ENCODE results near the gene ZNF362.

DNA sequence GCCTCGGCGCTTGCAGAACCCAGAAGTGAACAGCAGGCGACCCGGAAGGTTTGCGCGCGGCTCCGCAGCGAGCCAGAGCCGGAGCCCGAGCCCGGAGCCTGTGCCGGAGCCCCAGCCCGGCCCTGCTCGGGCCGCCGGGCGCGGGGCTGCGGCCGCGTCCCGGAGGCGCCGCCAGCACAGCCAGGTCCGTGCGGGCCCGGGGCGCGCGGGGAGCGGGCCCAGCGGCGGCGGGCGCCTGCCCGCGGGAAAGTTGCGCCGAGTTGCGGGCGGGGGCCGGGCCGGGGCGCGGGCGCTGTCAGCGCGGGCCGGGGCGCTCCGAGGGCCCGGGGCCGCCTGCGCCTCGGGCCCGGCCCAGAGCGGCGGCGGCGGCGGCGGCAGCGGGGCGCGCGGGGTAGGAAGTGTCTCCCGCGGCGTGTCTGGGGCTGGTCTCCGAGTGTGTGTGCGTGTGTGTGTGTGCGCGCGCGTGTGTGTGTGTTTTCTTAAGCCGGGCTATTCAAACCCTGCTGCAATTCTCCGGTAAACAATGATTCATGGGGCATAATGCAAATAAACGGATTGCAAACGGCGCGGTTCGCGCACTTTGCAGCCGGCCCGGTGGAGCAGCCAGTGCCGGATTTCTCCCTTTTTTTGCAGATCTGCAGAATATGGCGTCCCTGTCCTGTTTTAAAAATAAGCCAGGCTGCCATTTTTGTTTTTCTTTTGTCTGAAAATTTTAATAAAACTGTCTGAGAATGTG, at the start of gene ZNF362:
- TF ChIP-seq, protein P1, sequence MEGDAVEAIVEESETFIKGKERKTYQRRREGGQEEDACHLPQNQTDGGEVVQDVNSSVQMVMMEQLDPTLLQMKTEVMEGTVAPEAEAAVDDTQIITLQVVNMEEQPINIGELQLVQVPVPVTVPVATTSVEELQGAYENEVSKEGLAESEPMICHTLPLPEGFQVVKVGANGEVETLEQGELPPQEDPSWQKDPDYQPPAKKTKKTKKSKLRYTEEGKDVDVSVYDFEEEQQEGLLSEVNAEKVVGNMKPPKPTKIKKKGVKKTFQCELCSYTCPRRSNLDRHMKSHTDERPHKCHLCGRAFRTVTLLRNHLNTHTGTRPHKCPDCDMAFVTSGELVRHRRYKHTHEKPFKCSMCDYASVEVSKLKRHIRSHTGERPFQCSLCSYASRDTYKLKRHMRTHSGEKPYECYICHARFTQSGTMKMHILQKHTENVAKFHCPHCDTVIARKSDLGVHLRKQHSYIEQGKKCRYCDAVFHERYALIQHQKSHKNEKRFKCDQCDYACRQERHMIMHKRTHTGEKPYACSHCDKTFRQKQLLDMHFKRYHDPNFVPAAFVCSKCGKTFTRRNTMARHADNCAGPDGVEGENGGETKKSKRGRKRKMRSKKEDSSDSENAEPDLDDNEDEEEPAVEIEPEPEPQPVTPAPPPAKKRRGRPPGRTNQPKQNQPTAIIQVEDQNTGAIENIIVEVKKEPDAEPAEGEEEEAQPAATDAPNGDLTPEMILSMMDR (IDR thresholded peaks at IDR 0.05; ENCODE audit: borderline replicate concordance, extremely low read depth, low read length, poor library complexity, severe bottlenecking), result no peak
- no peak for TF ChIP-seq EZH2 (IDR thresholded peaks at IDR 0.05; ENCODE audit: borderline replicate concordance, low read depth, low read length, severe bottlenecking)

Data from DND-41 (cell line).